Measurements from ENCODE around the gene SMG6.

GRCh38 chr17:2237950-2238349 is 65.6 kb downstream of the SMG6 start:
- TF ChIP-seq EZH2 (IDR thresholded peaks at IDR 0.05; ENCODE audit: insufficient read depth, poor library complexity, severe bottlenecking) (no peak), EZH2phosphoT487 (IDR thresholded peaks at IDR 0.05; ENCODE audit: insufficient read depth, low read depth) (no peak)
